Stimulated activated CD8-positive, alpha-beta memory T cell treated with anti-CD3 and anti-CD28 coated beads, Interleukin-7, amount 100 ng/mL, for 4 hours (primary cell): ENCODE measurements around the gene L3MBTL4.

Source experiments
- DNase-seq, 2 donors: peaks; one replicate each; pipeline ENCODE4 v3.0.0-alpha.2; 2020; ENCODE audit warnings: low read depth in 2 of 2

Gene L3MBTL4

DNA sequence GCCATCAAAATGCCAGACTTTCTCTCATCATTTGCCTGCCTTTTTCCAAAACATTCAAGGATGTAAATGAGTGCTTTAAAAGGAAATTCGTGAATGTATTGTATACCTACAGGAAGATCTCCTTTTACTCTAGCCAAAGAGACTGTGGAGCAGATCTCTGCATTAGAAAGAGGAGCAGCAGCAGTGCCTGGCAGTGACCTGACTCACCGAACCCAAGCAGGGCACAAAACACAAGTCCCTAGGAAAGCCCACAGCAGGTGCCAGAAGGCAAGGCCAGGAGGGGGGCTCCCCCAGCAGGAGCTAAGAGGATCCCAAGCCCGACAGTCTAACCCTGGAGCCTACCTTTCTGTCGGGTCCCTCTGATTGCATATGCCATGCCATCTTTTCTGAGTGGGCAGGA lies 47.9 kb downstream of the L3MBTL4 start:
- DNase-seq = no peak

DNA sequence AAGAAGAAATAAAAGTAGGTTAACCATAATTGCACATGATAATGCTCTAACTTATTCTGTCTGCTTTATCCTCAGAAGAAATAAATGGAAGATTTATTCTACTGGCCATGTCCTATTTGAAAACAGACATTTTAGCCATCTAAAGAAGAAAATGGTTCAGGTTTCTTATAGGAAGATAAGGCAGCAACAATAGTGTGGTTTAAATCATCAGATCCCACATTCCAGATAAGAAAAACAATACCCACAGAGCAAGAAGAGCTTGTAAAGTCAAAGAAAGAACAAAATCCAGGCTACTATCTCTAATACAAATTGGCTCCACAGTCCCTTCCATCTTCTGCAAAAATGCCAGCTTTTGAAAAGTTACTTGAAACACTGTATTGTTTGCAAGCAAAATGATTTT lies 49.3 kb downstream of the L3MBTL4 start:
- no peak for DNase-seq

DNA sequence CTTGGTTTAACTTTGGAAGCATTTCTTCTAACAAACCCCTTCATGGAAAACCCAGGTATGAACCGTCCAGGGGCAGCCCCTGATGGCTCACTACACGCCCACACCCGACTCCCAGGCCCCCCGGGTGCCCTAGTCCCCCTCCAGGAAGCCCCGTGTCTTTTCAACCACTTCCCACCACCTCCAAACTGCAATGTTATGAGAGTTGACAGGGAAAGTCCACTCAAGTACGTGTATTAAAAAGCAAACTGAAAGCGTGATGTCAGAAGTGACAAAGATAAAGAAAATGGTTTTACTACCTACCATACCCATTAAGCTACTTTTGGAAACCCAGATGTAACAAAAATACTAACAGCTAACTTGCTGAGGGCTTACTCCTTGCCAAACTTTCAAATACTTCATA lies 51.5 kb downstream of the L3MBTL4 start:
- no peak for DNase-seq

DNA sequence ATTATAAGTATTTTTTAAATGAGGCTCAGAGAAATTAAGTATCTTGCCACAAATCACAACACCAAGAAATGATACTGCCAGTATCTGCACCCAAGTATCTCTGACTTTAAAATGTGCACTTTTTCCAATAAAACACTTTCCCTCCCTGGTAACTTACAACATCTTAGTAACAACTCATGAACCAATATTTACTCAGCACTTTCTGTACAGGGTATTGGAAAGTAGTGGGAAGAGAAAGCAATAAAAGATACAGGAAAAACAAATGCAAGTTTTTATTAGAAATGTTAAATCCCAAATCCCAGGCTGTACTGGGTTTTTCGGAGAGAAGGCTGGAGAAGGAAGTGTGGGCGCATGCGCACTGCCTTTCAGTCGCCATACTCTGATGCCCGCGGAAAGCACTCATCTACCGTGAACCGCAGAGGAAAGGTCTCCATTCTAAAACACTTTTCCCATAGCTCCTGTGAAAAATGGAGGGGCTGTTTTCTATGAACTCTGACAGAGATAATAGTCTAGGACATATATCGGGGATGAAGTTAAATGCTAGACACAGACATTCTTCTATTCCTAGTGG lies 52.1 kb downstream of the L3MBTL4 start:
- no peak for DNase-seq

DNA sequence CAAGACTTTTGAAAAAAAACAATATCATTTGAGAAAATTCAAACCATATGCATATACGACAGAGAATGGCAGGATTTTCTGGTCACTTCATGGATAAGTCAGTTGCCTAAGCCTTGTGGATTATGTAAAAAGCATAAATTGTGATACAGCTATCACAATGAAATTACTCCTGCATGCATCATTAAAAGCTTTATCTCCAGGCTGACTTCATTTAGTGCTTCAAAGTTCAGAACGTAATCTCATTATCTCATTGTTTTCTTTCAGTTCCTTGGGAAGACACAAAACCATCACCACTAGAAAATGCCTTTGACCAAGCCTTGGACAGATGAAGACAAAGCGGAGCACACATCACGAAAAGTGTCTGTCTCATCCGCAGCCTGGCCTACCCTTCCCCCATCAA lies 57.0 kb downstream of the L3MBTL4 start:
- DNase-seq = no peak

DNA sequence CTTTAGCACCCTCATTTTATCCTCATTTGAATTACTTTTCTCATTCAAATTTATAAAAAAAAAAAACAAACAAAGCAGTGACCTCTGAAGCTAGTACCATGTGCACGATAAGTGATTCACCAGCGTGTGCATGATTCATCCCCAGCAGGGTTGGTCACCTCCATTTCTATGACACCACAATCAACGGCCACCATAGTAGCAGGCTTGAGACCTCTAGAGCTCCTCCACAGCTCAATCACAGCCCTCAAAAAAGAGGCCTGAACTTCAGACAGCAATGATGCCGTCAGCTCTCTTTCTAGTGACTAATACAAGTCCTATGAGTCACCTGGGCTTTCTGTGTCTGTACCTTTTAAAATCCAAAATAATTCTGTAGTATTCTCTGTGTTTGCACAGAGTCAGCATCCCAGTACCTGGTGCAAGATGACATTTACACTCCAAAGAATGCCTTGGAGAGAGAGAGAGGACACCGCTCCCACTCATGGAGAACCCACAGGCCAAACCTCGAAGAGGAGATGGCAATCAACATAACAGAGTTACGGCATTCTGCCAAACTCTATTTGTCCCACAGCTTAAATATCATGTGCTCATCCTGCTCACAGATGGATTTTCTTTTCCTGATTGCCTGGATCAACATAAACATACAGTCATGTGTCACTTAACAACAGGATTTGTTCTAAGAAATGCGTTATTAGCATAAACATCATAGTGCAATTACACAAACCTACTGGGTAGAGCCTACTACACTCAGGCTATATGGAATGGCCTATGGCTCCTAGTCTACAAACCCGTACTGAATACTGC lies 58.7 kb downstream of the L3MBTL4 start:
- DNase-seq = no peak

DNA sequence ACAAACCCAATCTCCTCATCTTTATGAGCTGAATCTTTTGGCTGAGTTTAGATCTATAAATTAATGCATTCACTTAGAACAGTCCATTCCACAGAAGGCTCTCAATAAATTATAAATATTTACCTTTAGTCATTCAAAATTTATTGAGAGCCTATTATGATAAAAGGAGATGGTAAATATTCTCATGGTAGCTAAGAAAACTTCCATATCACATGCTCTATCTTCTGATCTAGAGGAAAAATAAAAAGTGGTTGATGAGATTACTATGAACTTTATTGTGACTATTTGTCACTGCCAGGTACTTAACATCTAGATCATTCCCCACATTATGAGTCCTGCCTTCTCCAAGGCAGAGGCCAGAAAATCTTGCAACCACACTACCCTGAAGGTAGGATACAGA lies 62.4 kb downstream of the L3MBTL4 start:
- DNase-seq = no peak

DNA sequence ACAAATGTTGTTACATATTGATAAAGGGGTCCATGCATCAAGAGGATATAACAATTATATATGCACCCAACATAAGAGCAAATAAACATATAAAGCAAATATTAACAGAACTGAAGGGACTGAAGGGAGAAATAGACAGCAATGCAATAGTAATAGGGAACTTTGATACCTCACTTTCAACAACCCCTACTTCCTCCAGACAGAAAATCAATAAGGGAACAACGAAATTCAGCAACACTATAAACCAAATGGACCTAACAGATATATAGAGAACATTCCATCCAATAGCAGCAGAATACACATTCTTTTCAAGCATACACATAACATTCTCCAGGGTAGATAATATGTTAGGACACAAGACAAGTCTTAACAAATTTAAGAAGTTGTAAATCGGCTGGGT lies 71.7 kb downstream of the L3MBTL4 start:
- no peak for DNase-seq

DNA sequence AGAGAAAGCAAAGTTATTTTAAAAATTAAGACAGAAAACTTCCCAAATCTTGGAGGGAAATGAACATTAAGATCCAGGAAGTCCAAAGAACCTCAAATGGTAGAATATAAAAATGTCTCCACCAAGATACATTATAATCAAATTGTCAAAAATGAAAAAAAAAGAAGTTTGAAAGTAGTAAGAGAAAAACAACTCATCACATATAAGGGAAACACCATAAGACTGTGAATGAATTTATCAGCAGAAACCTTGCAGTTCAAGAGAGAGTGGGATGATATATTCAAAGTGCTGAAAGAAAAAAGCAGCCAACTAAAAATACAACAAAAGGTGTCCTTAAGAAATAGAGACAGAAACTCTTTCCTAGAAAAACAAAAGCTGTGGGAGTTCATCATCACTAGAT lies 73.0 kb downstream of the L3MBTL4 start:
- no peak for DNase-seq

DNA sequence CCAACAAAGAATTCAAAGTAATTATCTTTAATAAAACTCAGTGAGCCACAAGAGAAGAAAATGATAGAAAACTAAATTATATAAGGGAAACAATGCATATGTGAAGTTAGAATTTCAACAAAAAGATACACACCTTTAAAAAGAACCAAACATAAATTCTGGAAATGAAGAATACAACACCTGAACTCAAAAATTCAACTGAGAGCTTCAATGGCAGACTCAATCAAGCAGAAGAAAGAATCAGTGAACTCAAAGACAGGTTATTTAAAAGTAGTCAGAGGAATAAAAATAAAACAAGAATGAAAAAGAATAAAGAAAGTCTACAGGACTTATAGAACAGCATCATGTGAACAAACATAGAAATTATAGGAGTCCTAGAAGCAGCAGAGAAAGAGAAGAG lies 73.4 kb downstream of the L3MBTL4 start:
- DNase-seq = no peak

DNA sequence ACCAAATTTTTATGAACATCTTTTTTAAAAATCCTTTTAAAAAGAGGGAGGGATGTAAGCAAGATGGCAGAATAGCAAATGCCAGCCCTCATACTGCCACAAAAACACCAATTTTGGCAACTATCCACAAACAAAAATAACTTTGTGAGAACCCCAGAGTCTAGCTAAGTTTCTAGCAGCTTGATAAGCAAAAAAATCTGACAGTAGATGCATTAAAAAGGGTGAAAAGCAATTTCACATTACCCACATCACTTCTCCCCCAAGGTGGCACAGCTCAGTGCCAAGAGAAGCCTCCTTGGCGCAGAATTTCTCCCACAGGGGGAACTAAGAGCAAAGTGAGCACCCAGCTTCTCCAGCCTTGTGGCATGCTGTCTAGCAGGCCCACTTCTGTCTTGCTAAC lies 74.6 kb downstream of the L3MBTL4 start:
- no peak for DNase-seq

DNA sequence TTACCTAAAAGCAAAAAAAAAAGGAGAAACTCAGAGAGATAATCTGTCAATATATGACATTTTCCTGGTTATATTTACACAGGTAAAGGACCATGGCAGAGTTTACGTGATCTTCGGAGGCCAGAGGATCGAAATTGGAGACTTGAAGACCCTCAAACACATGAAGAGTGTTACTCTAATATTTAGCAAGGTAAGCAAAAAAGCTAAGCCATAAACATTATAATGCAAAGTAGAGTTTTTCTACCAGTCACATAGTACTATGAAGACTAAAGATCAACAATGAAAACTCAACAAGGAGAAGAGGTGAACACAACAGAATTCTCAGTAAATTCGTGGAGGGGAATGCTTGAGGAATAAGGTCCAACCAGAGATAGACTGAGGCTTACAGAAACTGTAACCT lies 78.5 kb downstream of the L3MBTL4 start:
- DNase-seq = no peak

DNA sequence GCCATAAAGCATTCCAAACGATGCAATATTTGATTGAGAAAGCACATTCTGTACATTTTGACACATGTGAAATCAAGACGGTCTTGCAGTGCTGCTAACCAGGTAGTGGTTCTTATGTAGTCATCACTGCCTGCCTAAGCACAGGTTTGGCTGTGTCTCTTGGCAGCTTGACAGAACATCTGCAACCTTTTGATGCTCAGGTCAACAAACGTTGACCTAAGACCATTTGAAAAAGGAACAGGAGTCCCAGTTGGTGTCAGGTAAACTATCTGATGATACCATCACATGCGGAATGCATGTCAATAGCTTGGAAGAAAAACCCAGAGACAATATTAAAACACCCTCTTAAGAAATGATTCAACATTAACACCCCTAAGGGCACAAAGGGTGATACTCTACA lies 80.7 kb downstream of the L3MBTL4 start:
- no peak for DNase-seq

DNA sequence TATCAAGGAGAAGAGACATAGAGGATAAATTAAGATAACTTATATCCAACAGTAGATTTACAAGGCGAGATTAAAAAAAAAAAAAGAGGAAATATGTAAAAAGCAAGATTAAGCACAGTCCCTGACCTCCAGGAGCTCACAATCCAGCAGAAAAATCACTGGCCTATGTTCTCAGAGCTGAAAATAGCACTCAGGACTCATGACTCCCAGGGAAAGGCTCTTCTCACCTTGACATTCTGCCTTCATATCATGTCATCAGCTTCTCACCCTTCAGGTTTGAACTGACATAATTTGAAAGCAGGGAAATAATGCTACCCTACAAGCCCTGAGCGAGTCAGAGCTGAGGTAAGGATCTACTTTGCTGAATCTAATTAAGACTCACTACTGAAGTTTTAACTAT lies 82.8 kb downstream of the L3MBTL4 start:
- no peak for DNase-seq

DNA sequence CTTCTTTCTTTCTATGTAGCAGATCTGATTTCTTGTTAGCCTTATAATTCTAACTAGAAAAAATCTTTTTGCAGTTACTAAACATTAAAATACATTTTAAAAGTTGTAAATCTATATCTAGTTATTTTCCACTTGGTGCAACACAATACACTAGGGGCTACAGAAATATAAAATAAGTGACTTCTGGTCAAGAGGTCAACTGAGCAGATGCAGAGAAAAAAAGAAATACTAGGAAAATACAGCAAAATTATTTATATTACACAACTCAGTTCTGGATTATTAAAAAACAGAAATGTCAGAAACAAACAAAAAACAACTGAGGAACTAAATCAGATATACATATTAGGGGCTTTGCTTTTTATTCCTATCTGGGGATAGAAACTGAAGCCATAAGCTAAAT lies 83.9 kb downstream of the L3MBTL4 start:
- no peak for DNase-seq

DNA sequence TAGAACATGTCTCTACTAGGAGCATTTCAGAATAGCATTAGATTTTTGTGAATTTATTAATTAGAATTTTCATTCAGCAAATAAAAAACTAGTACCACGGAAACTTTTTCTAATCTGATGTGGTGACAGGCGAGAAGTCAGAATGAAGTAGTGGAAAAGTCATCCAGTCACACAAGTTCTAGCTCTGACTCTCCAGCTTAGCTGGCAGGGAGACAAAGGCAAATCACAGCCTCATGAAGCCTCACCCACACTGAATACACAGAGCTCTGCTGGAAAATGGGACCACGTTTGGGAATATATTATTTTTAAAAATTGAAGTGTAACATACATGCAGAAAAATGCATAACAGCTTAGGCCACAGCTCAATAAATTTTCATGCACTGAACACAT lies 86.1 kb downstream of the L3MBTL4 start:
- DNase-seq = no peak

DNA sequence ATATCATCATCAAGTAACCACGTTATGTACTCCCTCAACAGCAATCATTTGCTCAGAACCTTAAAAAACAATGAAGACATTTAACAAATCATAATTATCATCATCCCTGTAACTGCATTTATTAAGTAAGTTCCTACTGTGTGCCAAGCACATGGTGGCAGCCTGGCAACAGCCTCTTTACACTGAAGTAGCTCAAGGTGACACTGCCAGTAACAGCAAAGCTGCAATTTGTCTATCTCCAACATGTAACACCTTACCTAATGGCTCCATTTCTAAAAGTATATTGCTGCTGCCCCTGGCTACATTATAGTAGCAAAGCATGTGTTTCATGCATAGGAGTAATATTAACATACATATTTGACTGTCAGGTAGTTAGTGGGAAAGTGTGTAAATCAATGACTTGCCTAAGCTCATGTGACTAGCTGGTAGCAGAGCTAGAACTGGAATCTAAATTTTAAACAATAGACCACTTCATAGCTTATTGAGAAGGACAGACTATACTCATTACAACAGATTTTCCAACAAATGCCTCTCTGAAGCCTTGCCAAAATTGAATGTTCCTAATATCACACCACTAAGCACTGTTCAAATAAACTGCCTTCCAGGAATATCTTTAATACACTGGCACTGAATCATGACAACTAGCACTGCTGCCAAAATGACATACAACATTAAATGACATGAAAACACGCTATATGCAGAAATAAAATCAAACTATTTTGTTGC lies 86.7 kb downstream of the L3MBTL4 start:
- no peak for DNase-seq

DNA sequence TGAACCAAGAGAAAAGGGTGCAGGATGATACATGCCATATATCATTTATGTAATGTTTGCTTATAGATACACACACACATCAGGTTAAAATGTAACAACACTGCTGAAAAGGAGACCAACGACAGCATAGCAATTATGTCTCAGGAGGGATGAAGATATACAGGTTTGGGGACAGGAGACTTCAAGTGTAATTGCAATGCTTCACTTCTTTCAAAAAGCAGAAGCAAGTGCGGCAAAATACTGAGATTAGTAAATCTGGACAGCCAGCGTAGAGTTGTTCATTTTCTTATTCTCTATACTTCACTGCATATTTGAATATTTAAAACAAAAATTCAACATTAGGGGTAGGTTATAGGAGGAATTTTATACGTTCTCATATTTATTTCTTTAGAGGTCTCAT lies 87.2 kb downstream of the L3MBTL4 start:
- no peak for DNase-seq

DNA sequence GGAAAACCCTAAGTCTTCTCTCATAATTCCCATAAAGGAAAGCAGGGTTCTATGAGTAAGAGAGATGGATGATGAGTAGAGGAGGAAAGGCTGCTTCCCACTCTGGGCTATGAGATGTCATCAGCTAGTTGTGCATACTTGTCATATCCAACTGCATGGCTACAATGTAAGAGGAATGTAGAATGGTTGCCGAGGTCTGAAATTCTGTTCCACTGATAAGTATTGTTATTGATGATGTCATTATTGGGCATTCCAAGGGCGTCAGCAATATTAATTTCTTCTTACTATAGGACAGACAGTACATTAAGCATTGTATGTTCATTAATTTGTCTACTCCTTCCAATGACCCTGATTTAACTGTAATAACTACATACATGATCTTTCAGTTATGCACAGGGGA lies 88.1 kb downstream of the L3MBTL4 start:
- DNase-seq = no peak

DNA sequence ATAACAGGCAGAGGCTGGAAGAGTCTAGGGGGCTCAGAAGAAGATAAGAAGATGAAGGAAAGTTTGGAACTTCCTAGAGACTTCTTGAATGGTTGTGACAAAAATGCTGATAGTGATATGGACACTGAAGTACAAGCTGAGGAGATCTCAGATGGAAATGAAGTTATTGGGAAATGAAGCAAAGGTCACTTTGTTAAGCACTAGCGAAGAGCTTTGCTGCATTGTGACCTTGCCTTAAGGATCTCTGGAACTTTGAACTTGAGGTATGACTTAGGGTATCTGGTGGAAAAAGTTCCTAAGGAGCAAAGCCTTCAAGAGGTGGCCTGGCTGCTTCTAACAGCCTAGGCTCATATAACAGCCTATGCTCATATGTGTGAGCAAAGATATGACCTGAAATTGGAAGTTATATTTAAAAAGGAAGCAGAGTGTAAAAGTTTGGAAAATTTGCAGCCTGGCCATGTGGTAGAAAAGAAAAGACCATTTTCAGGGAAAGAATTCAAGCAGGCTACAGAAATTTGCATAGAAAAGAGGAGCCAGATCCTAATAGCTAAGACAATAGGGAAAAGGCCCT lies 91.3 kb downstream of the L3MBTL4 start:
- DNase-seq = no peak

DNA sequence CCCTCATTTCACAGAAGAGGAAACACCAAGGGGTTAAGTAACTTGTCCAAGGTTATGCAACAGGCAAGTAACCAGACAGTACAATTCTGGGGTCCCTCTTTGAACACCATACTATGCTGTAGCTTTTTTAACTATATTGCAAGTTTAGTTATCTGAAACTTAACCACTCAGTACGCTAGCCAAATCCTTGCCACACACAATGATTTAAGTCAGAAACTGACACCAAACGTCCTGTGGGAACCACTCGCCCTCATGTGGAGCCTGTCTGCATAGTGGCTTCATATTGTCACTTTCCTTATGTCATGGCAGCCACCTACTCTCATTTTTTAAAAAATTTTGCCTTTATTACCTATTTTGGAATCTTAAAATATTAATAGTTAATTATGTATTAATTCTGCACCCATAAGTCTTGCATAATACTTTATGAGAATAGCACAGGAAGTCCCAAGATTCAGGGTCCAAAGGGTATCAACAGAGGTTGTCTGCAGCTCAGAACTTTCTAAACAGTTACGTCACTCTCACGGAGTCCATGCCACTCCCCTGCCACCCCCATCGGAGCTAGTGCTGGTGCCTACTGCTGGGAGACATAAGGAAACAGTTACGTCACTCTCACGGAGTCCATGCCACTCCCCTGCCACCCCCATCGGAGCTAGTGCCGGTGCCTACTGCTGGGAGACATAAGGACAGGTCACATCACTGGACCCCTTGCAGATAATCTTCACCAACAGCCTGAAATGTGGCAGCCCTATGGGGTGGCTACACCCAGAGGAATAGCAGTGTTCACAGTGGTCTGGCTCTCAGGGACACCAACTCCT lies 99.0 kb downstream of the L3MBTL4 start:
- no peak for DNase-seq

DNA sequence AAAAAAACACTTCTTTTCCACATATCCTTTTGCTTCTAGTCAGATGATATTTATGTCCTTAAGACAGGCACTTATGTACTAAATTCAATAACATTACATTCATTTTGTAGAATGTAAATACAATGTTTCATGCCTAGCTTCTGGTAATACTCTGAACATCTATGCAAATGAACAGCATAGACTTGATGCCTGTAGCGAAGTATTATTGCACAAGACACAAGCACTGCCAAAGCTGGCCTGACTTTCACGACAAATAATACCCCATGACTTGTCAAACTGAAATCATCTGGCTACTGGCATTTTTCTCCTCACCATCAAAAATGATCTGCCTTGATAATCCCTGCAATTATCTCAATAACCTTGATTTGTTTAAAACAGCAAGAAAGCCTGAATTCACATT lies 101.3 kb downstream of the L3MBTL4 start:
- no peak for DNase-seq
